Neural cell (in vitro differentiated cells): ENCODE results near the gene PRAMEF8.
"Not testable (repeated sequence)": the region's sequence is repeated elsewhere in the genome, so short reads cannot be mapped to it uniquely, and the experiment has no call there.

Experiments used
- RAD21 ChIP-seq: fragments of 450-650 bp; conservative IDR thresholded peaks from 2 replicates; pipeline ENCODE4 v1.6.1; 2014; ENCODE audit warnings: antibody characterized with exemption, mild to moderate bottlenecking, moderate library complexity
- TF ChIP-seq, protein P1 (sequence below): fragments of 450-650 bp; IDR thresholded peaks from 2 replicates; pipeline ENCODE4 v1.5.1; 2014; ENCODE audit warnings: antibody characterized with exemption, mild to moderate bottlenecking, moderate library complexity; ENCODE audit not compliant: poor library complexity, severe bottlenecking

DNA sequence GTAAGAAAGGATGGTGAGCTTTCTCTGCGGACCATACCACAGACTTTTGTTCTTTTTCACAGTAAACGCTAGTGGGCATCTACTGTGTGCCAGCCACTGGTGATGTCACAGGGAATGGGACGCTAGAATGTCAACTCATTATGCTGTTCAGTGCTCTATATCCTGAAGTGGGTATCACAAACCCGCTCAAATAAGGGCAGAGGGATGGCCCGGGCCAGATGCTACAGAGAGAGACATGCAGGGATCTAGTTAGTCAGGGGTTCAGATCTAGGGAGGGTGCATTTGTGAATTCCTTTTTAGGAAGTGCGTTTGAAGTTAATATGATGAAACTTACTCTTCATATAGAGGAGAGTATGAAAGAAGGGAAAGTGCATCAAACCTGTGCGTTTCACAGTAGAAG lies 37.8 kb downstream of the PRAMEF8 start:
- TF ChIP-seq, protein P1, sequence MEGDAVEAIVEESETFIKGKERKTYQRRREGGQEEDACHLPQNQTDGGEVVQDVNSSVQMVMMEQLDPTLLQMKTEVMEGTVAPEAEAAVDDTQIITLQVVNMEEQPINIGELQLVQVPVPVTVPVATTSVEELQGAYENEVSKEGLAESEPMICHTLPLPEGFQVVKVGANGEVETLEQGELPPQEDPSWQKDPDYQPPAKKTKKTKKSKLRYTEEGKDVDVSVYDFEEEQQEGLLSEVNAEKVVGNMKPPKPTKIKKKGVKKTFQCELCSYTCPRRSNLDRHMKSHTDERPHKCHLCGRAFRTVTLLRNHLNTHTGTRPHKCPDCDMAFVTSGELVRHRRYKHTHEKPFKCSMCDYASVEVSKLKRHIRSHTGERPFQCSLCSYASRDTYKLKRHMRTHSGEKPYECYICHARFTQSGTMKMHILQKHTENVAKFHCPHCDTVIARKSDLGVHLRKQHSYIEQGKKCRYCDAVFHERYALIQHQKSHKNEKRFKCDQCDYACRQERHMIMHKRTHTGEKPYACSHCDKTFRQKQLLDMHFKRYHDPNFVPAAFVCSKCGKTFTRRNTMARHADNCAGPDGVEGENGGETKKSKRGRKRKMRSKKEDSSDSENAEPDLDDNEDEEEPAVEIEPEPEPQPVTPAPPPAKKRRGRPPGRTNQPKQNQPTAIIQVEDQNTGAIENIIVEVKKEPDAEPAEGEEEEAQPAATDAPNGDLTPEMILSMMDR: not testable (repeated sequence)
- not testable (repeated sequence) for TF ChIP-seq RAD21
